Nephron progenitor cell (in vitro differentiated cells): ENCODE results near the gene TAF1D.
"Not testable (repeated sequence)": the region's sequence is repeated elsewhere in the genome, so short reads cannot be mapped to it uniquely, and the experiment has no call there.

Experiments used
- DNase-seq: peaks from one replicate; pipeline ENCODE4 v3.0.0; 2021
- H3K27ac Mint-ChIP-seq: 2 replicates; pipeline ENCODE4 v1.8.0; 2021; ENCODE audit warnings: mild to moderate bottlenecking, moderate library complexity, mixed read lengths
- H3K27me3 Mint-ChIP-seq: 2 replicates; pipeline ENCODE4 v1.8.0; 2021; ENCODE audit warnings: mild to moderate bottlenecking, low read depth, mixed read lengths; ENCODE audit not compliant: poor library complexity
- H3K36me3 Mint-ChIP-seq: 2 replicates; pipeline ENCODE4 v1.8.0; 2021; ENCODE audit warnings: low read depth, mixed read lengths
- H3K4me1 Mint-ChIP-seq: 2 replicates; pipeline ENCODE4 v1.8.0; 2021; ENCODE audit warnings: mixed read lengths
- H3K4me3 Mint-ChIP-seq: 2 replicates; pipeline ENCODE4 v1.8.0; 2021; ENCODE audit warnings: mild to moderate bottlenecking, moderate library complexity, mixed read lengths
- H3K9me3 Mint-ChIP-seq: 2 replicates; pipeline ENCODE4 v1.8.0; 2021; ENCODE audit warnings: mild to moderate bottlenecking, moderate library complexity, mixed read lengths
- TF ChIP-seq, protein P1 (sequence below): fragments of 200-600 bp; sonication (generic); IDR thresholded peaks from 2 replicates; pipeline ENCODE4 v1.5.0; 2021; ENCODE audit warnings: antibody characterized with exemption

Gene TAF1D

DNA sequence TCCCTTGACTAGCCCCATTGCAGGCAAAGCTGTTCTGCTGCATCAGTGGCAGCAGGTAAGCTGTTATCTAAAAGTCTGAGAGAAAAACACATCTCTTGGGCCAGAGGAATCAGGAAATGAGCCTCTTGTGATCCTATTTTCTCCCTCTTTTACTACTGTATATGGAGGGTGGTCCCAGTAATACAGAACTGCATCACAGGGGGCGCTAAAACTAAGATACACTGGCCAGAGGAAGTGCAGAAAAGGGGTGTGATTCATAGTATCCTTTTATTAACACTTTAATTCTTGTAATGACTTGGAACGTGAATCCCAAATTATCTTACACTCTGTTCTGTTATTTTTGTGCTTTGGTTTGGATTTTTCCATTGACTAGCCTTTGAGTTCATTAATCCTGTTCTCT, 34.0 kb upstream of the TAF1D start:
- Mint-ChIP-seq H3K27me3 (peaks cover 5% of the 10 kb centered on the region), H3K27ac (peak overlapping the region; percentile 59), H3K9me3 (peaks cover 16% of the 10 kb centered on the region), H3K4me1 (no peaks in the 10 kb centered on the region), H3K36me3 (peaks cover 8% of the 10 kb centered on the region), H3K4me3 (no peak overlapping the region)
- TF ChIP-seq, protein P1, sequence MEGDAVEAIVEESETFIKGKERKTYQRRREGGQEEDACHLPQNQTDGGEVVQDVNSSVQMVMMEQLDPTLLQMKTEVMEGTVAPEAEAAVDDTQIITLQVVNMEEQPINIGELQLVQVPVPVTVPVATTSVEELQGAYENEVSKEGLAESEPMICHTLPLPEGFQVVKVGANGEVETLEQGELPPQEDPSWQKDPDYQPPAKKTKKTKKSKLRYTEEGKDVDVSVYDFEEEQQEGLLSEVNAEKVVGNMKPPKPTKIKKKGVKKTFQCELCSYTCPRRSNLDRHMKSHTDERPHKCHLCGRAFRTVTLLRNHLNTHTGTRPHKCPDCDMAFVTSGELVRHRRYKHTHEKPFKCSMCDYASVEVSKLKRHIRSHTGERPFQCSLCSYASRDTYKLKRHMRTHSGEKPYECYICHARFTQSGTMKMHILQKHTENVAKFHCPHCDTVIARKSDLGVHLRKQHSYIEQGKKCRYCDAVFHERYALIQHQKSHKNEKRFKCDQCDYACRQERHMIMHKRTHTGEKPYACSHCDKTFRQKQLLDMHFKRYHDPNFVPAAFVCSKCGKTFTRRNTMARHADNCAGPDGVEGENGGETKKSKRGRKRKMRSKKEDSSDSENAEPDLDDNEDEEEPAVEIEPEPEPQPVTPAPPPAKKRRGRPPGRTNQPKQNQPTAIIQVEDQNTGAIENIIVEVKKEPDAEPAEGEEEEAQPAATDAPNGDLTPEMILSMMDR = no peak
- DNase-seq = peak; percentile 17

DNA sequence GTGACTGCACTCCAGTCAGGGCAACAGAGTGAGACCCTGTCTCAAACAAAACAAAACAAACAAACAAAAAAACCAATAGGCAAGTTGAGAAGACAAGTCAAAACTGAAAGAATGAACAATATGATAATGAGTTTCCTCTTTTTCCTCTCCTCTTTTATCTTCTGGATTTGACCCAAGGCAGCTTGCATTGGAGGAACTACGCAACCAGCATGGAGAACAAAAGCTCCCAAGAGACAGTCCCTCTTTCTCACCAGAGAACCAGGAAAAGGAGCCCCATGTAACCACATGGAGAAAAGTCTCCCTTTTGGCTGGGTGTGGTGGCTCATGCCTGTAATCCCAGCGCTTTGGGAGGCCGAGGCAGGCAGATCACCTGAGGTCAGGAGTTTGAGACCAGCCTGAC, 33.3 kb upstream of the TAF1D start:
- not testable (repeated sequence) for H3K27me3 Mint-ChIP-seq, H3K36me3 Mint-ChIP-seq, H3K4me3 Mint-ChIP-seq, DNase-seq, H3K27ac Mint-ChIP-seq, H3K9me3 Mint-ChIP-seq, H3K4me1 Mint-ChIP-seq

DNA sequence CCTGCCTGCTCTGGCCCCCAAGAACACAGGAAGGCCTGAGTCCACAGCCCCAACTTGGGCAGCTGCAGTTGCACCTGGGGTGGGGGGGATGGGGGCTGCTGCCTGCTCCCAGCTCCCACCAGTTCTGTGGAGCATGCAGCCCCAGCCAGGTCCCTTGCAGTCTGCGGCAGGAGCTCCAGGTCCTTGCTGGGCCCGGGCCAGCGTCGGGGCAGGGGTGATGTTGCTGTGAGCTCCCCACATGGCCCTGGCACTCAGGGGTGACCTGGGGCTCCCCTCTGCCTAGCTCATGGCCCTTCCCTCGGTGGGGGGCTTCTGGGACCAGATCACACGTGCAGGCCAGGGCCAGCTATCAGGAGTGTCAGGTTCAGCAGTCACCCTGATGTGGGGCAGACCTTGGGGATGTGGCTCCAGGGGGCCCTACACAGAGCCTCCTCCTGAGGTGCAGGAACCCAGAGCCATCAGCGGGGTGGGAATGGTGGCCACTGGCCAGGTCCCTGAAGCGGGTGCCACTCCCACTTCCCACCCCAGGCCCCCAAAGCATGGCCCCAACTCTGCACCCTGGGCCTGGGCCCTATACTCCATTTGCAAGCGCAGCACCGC, 32.4 kb upstream of the TAF1D start:
- no peak overlapping the region for H3K4me3 Mint-ChIP-seq
- TF ChIP-seq, protein P1 = no peak
- H3K9me3 Mint-ChIP-seq = peaks cover 5% of the 10 kb centered on the region
- no peak overlapping the region for H3K27ac Mint-ChIP-seq
- peaks cover 5% of the 10 kb centered on the region for H3K27me3 Mint-ChIP-seq
- no peaks in the 10 kb centered on the region for H3K4me1 Mint-ChIP-seq
- no peak for DNase-seq
- H3K36me3 Mint-ChIP-seq = no peaks in the 10 kb centered on the region

DNA sequence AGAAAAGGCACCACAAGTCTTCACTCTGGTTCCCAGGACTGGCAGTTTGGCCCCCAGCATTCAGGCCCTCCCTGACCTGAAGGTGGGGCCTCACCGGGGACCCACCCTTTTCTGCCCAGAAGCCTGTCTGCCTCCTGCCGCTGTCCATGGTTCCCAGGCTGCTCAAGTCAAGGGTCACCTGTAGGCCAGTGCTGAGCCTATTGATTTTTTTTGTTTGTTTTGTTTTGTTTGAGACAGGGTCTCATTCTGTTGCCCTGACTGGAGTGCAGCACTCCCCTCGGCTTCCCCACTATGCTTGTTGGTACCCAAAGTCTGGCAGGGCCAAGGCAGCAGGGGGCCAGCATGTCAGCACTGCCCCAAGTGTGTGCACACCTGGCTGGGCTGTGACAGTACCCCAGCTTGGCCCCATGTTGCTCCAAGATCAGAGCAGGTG, 31.8 kb upstream of the TAF1D start:
- Mint-ChIP-seq H3K9me3 (peaks cover 4% of the 10 kb centered on the region), H3K27ac (no peak overlapping the region), H3K36me3 (peaks cover 3% of the 10 kb centered on the region), H3K4me3 (no peak overlapping the region), H3K27me3 (peaks cover 5% of the 10 kb centered on the region), H3K4me1 (no peaks in the 10 kb centered on the region)
- TF ChIP-seq, protein P1 = no peak
- DNase-seq = peak; percentile 46

DNA sequence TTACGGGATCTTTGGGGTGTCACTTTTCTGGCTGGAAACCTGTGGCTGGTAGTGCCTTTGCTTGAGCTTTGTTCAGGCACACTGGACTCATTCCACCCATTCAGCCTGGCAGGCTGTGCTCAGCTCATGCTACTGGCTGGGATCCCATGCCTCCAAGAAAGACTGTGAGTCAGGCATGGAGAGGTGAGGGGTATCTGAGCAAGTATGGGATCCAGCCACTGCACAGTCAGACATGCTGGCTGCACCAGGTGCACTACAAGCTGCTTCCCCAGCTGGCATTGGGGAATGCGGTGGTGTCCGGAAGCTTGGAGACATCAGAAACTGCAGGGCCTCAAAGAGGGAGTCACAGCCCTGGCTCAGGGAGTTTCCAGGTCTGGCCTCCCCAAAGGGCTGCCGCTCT, 30.8 kb upstream of the TAF1D start:
- DNase-seq = no peak
- Mint-ChIP-seq H3K27ac (no peak overlapping the region), H3K9me3 (no peaks in the 10 kb centered on the region), H3K27me3 (peaks cover 3% of the 10 kb centered on the region), H3K4me3 (no peak overlapping the region), H3K36me3 (peaks cover 5% of the 10 kb centered on the region), H3K4me1 (no peaks in the 10 kb centered on the region)
- TF ChIP-seq, protein P1 = no peak

DNA sequence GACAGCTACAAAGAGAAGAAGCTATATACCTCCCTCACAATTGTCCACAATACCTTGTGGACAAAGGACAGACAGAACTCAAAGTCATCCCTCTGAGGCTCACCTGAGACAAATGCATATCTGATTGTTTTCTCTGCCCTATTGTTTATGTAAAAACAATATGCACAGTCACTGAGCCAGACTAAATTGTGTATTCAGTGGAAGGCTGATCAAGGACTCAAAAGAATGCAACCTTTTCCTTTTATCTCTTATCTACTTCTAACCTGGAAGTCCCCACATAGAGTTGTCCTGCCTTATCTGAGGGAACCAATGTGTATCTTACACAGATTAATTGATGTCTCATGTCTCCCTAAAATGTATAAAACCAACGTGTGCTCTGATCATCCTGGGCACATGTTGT, 28.9 kb upstream of the TAF1D start:
- peaks cover 5% of the 10 kb centered on the region for H3K36me3 Mint-ChIP-seq
- H3K27me3 Mint-ChIP-seq = peaks cover 3% of the 10 kb centered on the region
- no peak overlapping the region for H3K27ac Mint-ChIP-seq
- TF ChIP-seq, protein P1 = no peak
- no peak overlapping the region for H3K4me3 Mint-ChIP-seq
- H3K4me1 Mint-ChIP-seq = no peaks in the 10 kb centered on the region
- no peaks in the 10 kb centered on the region for H3K9me3 Mint-ChIP-seq
- no peak for DNase-seq
